ENCODE measurements around the gene APLP2. TPM values are rescaled to one million over a fixed set of nuclear protein-coding genes. Genes with fewer than 3 reads are reported as not detected.

Gene APLP2
- total and polyA plus RNA-seq, 4 donors, result 190 to 337 (median 233) TPM

GRCh38 chr11:130043575-130043974, 26.1 kb upstream of the APLP2 start:
- no peak for TF ChIP-seq CTCF (IDR thresholded peaks at IDR 0.05; ENCODE audit: low read depth, low read length, missing input control)
- TF ChIP-seq YY1 (IDR thresholded peaks at IDR 0.05), result no peak
- no peak for TF ChIP-seq HNF4G (IDR thresholded peaks at IDR 0.05)
- no peak for TF ChIP-seq RXRA (IDR thresholded peaks at IDR 0.05)
- TF ChIP-seq SP1 (IDR thresholded peaks at IDR 0.05), result no peak
- TF ChIP-seq REST (IDR thresholded peaks at IDR 0.05), result no peak
- no peak for TF ChIP-seq FOXA1 (IDR thresholded peaks at IDR 0.05)
- no peak for TF ChIP-seq ZBTB33 (IDR thresholded peaks at IDR 0.05)
- no peak for TF ChIP-seq EGR1 (IDR thresholded peaks at IDR 0.05; ENCODE audit: low read depth in 2 of 2)
- TF ChIP-seq FOXA2 (IDR thresholded peaks at IDR 0.05), result no peak
- TF ChIP-seq ATF3 (IDR thresholded peaks at IDR 0.05), result no peak
- no peak for TF ChIP-seq RAD21 (IDR thresholded peaks at IDR 0.05)
- no peak for TF ChIP-seq TAF1 (conservative IDR thresholded peaks at IDR 0.05)
- no peak for TF ChIP-seq MAX (IDR thresholded peaks at IDR 0.05)
- no peak for TF ChIP-seq HNF4A (conservative IDR thresholded peaks at IDR 0.05)
- no peak for TF ChIP-seq JUND (IDR thresholded peaks at IDR 0.05)
- H3K9ac ChIP-seq (ENCODE audit: low read depth in 1 of 2, low read length in 2 of 2), result no peak overlapping the region

GRCh38 chr11:130047141-130047540, 22.6 kb upstream of the APLP2 start:
- H3K4me3 ChIP-seq (ENCODE audit: low read depth in 1 of 3, low read length in 3 of 3), result no peak overlapping the region
- no peak overlapping the region for H3K9ac ChIP-seq (ENCODE audit: low read depth in 1 of 2, low read length in 2 of 2)
- 82% methylated on average over 1 of the region's 1 CpG for WGBS
- no peaks in the 10 kb centered on the region for H3K36me3 ChIP-seq (ENCODE audit: control insufficient read depth in 4 of 4, insufficient read depth in 3 of 4, low read depth in 1 of 4, low read length in 3 of 4)
- no peak for DNase-seq (ENCODE audit: low spot score)
- H3K9me3 ChIP-seq (ENCODE audit: control insufficient read depth in 4 of 4, low read length in 3 of 4), result no peaks in the 10 kb centered on the region
- no peaks in the 10 kb centered on the region for H3K27me3 ChIP-seq (ENCODE audit: control insufficient read depth in 4 of 4, insufficient read depth in 4 of 4, low read length in 3 of 4)
- H3K4me1 ChIP-seq (ENCODE audit: control insufficient read depth in 4 of 4, insufficient read depth in 4 of 4, low read length in 3 of 4), result no peaks in the 10 kb centered on the region
- no peak overlapping the region for H3K27ac ChIP-seq (ENCODE audit: low read depth in 1 of 2, low read length in 2 of 2)
- TF ChIP-seq NR2F2 (IDR thresholded peaks at IDR 0.05), result no peak
- TF ChIP-seq EGR1 (IDR thresholded peaks at IDR 0.05; ENCODE audit: low read depth in 2 of 2), result no peak
- no peak for TF ChIP-seq MAX (IDR thresholded peaks at IDR 0.05)
- TF ChIP-seq GABPA (IDR thresholded peaks at IDR 0.05 in 1 of 2, conservative IDR thresholded peaks at IDR 0.05 in 1 of 2), result no peak
- TF ChIP-seq TAF1 (conservative IDR thresholded peaks at IDR 0.05), result no peak
- no peak for TF ChIP-seq YY1 (IDR thresholded peaks at IDR 0.05)
- no peak for TF ChIP-seq REST (IDR thresholded peaks at IDR 0.05)
- no peak for TF ChIP-seq ATF3 (IDR thresholded peaks at IDR 0.05)
- no peak for TF ChIP-seq HNF4A (conservative IDR thresholded peaks at IDR 0.05)

More at GRCh38 chr11:130043575-130043974, 26.1 kb upstream of the APLP2 start:
- H3K4me1 ChIP-seq (ENCODE audit: control insufficient read depth in 4 of 4, insufficient read depth in 4 of 4, low read length in 3 of 4), result no peaks in the 10 kb centered on the region
- H3K27ac ChIP-seq (ENCODE audit: low read depth in 1 of 2, low read length in 2 of 2), result no peak overlapping the region
- H3K36me3 ChIP-seq (ENCODE audit: control insufficient read depth in 4 of 4, insufficient read depth in 3 of 4, low read depth in 1 of 4, low read length in 3 of 4), result no peaks in the 10 kb centered on the region
- no peaks in the 10 kb centered on the region for H3K9me3 ChIP-seq (ENCODE audit: control insufficient read depth in 4 of 4, low read length in 3 of 4)
- no peak overlapping the region for H3K4me3 ChIP-seq (ENCODE audit: low read depth in 1 of 3, low read length in 3 of 3)
- no peaks in the 10 kb centered on the region for H3K27me3 ChIP-seq (ENCODE audit: control insufficient read depth in 4 of 4, insufficient read depth in 4 of 4, low read length in 3 of 4)
- DNase-seq (ENCODE audit: low spot score), result no peak
- WGBS, result 70% methylated on average over 5 of the region's 5 CpGs
